GM10266 (cell line): Measurements from ENCODE around the gene DAB2.
"Not testable (repeated sequence)": the region's sequence is repeated elsewhere in the genome, so short reads cannot be mapped to it uniquely, and the experiment has no call there.

Experiments used
- DNase-seq: peaks from one replicate; pipeline ENCODE4 v3.0.0; 2012; ENCODE audit errors: extremely low spot score
- CTCF ChIP-seq: IDR thresholded peaks from 2 replicates; pipeline ENCODE4 v1.5.1; 2012; ENCODE audit warnings: mild to moderate bottlenecking, low read depth; ENCODE audit not compliant: control insufficient read depth, insufficient read depth; ENCODE audit errors: missing control alignments

DAB2 gene

GRCh38 chr5:39341896-39342295 is 82.9 kb downstream of the DAB2 start:
- no peak for TF ChIP-seq CTCF
- no peak for DNase-seq

- no peak for DNase-seq
- TF ChIP-seq CTCF: no peak
Observed at GRCh38 chr5:39340506-39340905, 84.3 kb downstream of the DAB2 start.

- DNase-seq: no peak
- TF ChIP-seq CTCF: no peak
Observed at GRCh38 chr5:39337252-39337915, 87.4 kb downstream of the DAB2 start.

- DNase-seq: not testable (repeated sequence)
Observed at GRCh38 chr5:39334296-39334695, 90.5 kb downstream of the DAB2 start.

GRCh38 chr5:39333104-39333503 is 91.7 kb downstream of the DAB2 start:
- no peak for DNase-seq
- TF ChIP-seq CTCF: no peak

- TF ChIP-seq CTCF: no peak
- no peak for DNase-seq
Observed at GRCh38 chr5:39331861-39332381, 92.9 kb downstream of the DAB2 start.

- no peak for TF ChIP-seq CTCF
- DNase-seq: no peak
Observed at GRCh38 chr5:39328731-39329130, 96.0 kb downstream of the DAB2 start.

- TF ChIP-seq CTCF: no peak
- no peak for DNase-seq
Observed at GRCh38 chr5:39323542-39323941, 101.2 kb downstream of the DAB2 start.
